ENCODE data around the gene ADTRP. TPM values are rescaled to one million over a fixed set of nuclear protein-coding genes. Genes with fewer than 3 reads are reported as not detected.

ADTRP gene
- total RNA-seq, 3 donors from 2014 or later = 11.6 to 16.6 (median 15.6) TPM

DNA sequence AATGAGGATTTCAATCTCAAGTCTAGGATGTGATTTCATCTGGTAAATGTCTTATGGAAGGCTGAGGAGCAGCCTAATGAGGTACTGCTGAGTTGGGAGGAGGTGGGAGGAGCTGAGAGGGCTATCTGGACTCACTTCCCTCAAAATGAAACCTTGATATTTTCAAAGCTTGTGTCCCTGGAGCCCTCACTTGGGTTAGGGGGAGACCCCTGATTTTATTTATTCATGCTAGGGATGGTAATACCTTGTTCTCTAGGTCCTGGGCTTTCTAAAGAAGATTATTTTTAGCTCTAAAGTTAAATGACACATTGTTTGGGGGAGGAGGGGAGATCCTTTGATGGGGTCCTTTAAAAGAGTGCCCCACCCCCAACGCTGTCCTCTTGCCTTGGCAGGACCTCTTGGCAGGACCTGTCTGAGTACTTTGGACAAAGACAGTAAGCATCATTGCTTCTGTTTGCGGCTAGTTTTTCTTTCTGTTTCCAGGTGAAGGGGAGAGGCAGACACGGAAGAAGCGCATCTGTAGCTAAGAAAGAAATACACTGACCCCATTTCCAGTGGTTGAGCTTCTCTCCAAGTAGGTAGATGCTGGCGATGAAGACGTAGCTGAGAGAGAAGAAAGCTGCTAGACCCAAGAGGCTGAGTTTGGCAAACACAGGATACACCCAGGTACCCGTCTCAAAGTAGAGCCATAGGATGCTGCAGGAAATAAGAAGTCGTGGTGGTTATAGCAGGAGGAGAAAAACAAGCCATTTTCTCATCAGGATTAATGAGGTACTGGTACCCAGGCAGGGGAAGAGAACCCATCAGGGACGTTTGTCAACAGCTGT is 55.6 kb downstream of the ADTRP start:
- Mint-ChIP-seq H3K4me1 (ENCODE audit: low read depth) (peaks cover 72% of the 10 kb centered on the region), H3K4me3 (peak overlapping the region; percentile 83), H3K36me3 (ENCODE audit: insufficient read depth) (peaks cover 46% of the 10 kb centered on the region), H3K9me3 (no peaks in the 10 kb centered on the region), H3K27me3 (ENCODE audit: low read depth) (no peaks in the 10 kb centered on the region)
- DNase-seq (no peak), ATAC-seq (peak; percentile 44 to 49)

DNA sequence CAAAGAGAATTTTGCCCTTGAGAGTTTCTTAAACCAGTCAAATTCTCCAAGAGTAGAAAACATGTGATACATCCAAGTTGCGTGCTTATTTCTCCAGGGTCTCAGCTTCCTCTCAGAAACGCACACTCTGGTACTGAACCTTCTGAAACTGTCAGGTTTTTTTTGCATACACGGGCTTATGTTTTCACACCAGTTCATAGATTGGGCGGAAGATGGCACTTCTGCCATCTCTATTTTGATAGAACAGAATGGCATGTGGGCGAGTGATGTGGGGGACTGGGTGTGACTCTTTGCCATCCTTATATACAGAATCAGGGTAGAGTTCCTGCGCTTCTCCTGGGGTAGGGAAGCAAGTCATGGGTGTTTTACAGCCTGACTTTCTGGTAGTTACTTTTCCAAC is 56.4 kb downstream of the ADTRP start:
- no peaks in the 10 kb centered on the region for H3K27me3 Mint-ChIP-seq (ENCODE audit: low read depth)
- H3K4me3 Mint-ChIP-seq = peak overlapping the region; percentile 83
- H3K36me3 Mint-ChIP-seq (ENCODE audit: insufficient read depth) = peaks cover 50% of the 10 kb centered on the region
- H3K4me1 Mint-ChIP-seq (ENCODE audit: low read depth) = peaks cover 70% of the 10 kb centered on the region
- H3K9me3 Mint-ChIP-seq = no peaks in the 10 kb centered on the region
- DNase-seq (no peak), ATAC-seq (peak; percentile 27 to 52)

DNA sequence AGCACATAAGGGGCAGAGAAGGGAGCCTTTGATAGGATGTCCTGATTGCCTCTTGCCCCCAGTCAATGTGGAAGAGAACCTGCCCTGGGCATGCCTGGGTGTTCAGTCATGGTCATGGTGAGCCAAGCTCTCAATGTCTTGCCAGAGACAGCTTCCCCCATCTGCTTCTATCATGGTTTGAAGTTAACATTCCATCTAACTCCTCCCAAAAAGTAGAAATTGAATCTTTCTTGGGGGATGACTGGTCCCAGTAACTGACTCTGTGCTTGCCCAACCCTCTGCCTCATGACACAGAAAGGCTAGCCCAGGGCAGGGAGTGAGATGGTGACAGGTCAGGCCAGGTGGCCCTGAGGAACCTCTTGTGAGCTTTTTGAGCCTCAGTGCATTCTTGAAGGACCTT is 60.1 kb downstream of the ADTRP start:
- H3K9me3 Mint-ChIP-seq = no peaks in the 10 kb centered on the region
- DNase-seq (no peak), ATAC-seq (no peak)
- H3K4me3 Mint-ChIP-seq = no peak overlapping the region
- H3K4me1 Mint-ChIP-seq (ENCODE audit: low read depth) = peaks cover 68% of the 10 kb centered on the region
- no peaks in the 10 kb centered on the region for H3K27me3 Mint-ChIP-seq (ENCODE audit: low read depth)
- H3K36me3 Mint-ChIP-seq (ENCODE audit: insufficient read depth) = peaks cover 41% of the 10 kb centered on the region

DNA sequence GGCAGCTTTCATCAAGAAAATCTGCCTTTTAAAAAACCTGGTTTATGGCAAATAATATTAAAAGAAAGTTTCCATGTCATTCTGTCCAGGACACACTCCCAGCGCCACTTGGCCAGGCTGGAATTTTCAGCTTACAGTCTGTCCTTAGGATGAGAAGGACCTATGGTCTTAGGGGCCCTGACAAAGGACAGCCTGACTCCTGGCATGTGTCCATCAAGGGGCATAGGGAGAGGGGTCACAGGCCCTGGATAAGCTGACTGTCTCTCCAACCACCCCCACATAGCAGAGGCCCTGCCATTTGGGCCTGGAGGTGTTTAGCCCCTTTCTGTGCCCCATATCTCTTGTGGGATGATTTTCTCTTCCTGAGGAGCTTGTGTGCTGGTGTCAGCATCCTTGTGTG is 60.6 kb downstream of the ADTRP start:
- H3K4me1 Mint-ChIP-seq (ENCODE audit: low read depth) = peaks cover 68% of the 10 kb centered on the region
- H3K9me3 Mint-ChIP-seq = no peaks in the 10 kb centered on the region
- no peak overlapping the region for H3K4me3 Mint-ChIP-seq
- no peak for DNase-seq
- peaks cover 38% of the 10 kb centered on the region for H3K36me3 Mint-ChIP-seq (ENCODE audit: insufficient read depth)
- H3K27me3 Mint-ChIP-seq (ENCODE audit: low read depth) = no peaks in the 10 kb centered on the region
- no peak for ATAC-seq

DNA sequence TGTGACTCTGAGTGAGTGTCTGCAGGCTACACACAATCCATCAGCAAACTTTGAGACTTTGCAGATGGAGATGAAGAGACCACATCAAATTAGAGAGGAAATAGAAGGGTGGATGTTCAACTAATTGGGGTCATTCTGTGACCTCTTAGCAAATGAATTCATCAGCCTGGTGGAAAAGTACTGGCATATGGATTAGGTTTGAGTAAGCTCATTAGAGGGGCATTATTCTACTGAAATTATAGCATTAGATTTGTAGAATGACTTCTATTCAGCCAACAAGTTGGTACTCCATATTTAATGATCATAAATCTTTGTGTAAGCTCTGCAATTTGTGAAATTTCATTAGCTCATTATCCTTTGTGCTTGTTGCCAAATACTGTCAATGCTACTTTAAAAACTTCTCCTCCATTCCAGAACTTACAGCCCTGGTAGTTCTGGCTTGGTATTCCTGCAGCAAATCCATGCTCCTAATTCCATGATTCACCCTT is 63.8 kb downstream of the ADTRP start:
- no peaks in the 10 kb centered on the region for H3K9me3 Mint-ChIP-seq
- H3K36me3 Mint-ChIP-seq (ENCODE audit: insufficient read depth) = peaks cover 23% of the 10 kb centered on the region
- H3K27me3 Mint-ChIP-seq (ENCODE audit: low read depth) = no peaks in the 10 kb centered on the region
- no peak for DNase-seq
- H3K4me1 Mint-ChIP-seq (ENCODE audit: low read depth) = peaks cover 80% of the 10 kb centered on the region
- H3K4me3 Mint-ChIP-seq = peak overlapping the region; percentile 30
- no peak for ATAC-seq

DNA sequence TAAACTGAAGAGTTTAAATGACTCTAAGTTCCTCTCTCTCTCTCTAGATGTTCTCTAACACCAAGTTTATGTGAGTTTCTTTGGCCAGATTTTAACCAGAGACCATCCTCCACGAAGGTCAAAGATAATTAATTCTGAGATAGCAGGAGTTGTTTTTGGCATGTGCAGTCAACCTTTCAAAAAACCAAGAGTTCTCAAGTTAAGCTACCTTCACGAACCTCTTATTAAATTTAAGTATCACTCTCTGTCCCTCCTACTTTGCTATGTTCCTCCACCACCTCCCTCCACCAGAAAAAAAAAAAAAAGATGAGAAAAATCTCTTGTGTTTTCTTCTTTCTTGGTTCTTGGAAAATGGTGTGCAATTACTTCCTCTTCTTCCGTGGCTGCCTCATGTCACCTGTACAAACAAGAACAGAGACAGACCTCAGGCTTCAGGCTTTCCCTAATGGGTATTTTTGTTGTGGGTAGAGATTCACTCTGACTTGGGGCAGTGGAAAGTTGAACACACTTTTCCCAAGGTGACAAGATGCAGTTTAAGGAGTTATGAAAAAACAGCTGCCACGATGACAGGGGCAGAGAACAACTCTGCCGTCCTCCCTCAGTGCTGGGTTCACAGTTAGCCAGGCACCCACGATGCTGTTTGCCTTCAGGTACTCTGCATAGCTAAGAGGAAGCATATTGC is 64.3 kb downstream of the ADTRP start:
- peak; percentile 36 for DNase-seq
- Mint-ChIP-seq H3K36me3 (ENCODE audit: insufficient read depth) (peaks cover 18% of the 10 kb centered on the region), H3K4me3 (peak overlapping the region; percentile 30), H3K9me3 (no peaks in the 10 kb centered on the region), H3K4me1 (ENCODE audit: low read depth) (peaks cover 78% of the 10 kb centered on the region), H3K27me3 (ENCODE audit: low read depth) (no peaks in the 10 kb centered on the region)
- peak; percentile 22 to 39 for ATAC-seq

DNA sequence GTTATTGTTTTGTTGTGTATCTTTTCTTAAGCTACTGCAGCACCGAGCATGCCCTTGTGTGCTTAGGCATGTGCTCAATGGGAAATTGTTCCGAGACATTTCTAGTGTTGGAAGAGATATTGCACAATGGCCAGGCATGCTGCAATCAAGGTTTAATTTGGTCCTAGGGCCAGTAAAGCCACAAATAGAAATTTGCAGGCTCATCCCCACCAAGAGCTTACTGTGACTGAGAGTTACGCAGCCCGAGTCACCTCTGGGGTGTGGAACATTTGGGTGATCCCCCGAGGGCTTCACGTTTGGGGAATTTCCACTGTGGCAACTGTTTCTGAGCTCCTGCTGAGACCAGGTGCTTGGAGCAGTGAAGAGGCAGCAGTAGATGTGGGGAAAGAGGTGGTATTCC is 65.8 kb downstream of the ADTRP start:
- H3K36me3 Mint-ChIP-seq (ENCODE audit: insufficient read depth) = peaks cover 13% of the 10 kb centered on the region
- peaks cover 81% of the 10 kb centered on the region for H3K4me1 Mint-ChIP-seq (ENCODE audit: low read depth)
- ATAC-seq (peak; percentile 33 to 51), DNase-seq (peak; percentile 24)
- H3K9me3 Mint-ChIP-seq = peaks cover 3% of the 10 kb centered on the region
- H3K27me3 Mint-ChIP-seq (ENCODE audit: low read depth) = no peaks in the 10 kb centered on the region
- H3K4me3 Mint-ChIP-seq = peak overlapping the region; percentile 74

DNA sequence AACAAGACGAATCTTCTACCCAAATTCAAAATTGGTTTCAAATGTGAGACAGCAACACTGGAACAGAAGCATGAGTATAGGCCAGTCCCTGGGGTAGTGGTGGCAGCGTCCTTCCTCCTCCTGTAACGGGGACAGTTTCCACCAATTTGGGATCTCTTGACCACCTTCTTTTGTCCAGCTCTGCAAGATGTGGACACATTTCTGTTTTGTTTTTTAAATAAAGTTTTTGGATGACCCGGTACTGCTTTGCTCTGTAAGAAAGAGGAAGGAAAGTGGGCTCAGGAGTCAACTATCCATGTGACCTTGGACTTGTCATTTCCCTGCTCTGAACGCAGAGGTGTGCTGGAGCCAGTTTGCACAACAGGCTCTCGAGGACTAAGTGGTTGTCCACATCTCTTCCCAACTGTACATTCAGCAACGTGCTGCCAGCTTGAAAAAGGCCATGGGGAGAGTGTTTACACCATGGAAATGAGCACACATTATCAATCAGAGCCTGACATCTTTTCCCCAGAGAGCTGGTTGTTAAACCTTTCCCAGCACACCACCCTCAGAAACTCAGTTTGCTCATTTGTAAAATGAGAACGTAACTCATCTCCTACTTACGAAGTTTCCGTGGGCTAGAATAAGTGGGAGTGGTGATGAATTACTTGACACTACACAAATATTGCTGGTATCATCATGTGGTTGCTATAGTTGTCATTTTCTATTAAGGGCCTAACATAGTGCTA is 66.5 kb downstream of the ADTRP start:
- ATAC-seq = peak; percentile 42 to 43
- no peaks in the 10 kb centered on the region for H3K27me3 Mint-ChIP-seq (ENCODE audit: low read depth)
- peaks cover 3% of the 10 kb centered on the region for H3K9me3 Mint-ChIP-seq

DNA sequence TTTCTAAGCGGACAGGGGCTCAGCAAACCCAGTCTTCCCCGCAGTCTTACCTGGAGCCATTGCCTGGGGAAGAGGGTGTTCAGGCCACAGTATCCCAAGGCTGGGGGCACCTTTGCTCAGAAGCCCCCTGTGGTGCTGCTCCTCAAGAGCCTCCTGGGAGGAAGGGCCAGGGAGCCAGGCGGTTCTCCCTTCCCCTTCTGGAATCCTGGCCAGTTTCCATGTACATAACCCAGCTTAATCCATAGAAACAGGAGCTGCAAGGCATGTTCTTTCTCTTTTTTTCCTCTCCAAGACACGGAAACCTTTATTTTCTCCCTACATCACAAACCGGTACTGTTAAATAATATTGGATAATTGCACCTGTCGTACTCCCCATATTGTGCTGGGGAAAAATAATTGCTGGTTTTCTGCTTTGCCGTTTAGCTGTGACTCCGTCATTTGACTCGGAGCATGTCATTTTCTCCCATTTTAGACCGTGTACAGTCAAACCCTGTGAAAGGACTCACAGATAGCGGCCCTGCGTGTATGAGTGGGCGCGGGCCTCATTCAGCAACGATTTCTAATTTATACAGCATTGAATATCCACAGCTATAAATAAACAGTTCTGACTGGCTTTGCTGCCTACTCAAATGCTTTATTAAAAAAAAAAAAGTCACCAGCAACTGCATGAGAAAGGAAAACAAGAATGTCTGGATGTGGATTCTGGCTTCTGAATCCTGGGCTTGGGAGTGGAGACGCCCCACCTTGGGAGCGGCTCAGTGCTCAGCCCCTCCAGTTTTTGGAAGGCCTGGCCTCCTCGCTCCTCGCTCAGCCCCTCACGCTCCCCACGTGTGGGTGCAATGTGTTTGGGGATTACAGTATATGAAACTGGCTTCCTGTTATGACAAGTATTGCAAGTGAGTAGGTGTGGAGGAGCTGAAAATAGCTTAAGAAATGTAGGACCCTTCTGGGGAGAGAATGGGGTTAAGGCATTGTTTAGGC is 67.3 kb downstream of the ADTRP start:
- H3K4me3 Mint-ChIP-seq = peak overlapping the region; percentile 74
- no peaks in the 10 kb centered on the region for H3K27me3 Mint-ChIP-seq (ENCODE audit: low read depth)
- peaks cover 75% of the 10 kb centered on the region for H3K4me1 Mint-ChIP-seq (ENCODE audit: low read depth)
- DNase-seq = peak; percentile 39
- H3K36me3 Mint-ChIP-seq (ENCODE audit: insufficient read depth) = peaks cover 6% of the 10 kb centered on the region
- ATAC-seq = peak; percentile 67 to 68
- peaks cover 3% of the 10 kb centered on the region for H3K9me3 Mint-ChIP-seq

More for the DNA sequence above, 66.5 kb downstream of the ADTRP start:
- H3K36me3 Mint-ChIP-seq (ENCODE audit: insufficient read depth) = peaks cover 8% of the 10 kb centered on the region
- DNase-seq = no peak
- peak overlapping the region; percentile 74 for H3K4me3 Mint-ChIP-seq
- peaks cover 77% of the 10 kb centered on the region for H3K4me1 Mint-ChIP-seq (ENCODE audit: low read depth)

DNA sequence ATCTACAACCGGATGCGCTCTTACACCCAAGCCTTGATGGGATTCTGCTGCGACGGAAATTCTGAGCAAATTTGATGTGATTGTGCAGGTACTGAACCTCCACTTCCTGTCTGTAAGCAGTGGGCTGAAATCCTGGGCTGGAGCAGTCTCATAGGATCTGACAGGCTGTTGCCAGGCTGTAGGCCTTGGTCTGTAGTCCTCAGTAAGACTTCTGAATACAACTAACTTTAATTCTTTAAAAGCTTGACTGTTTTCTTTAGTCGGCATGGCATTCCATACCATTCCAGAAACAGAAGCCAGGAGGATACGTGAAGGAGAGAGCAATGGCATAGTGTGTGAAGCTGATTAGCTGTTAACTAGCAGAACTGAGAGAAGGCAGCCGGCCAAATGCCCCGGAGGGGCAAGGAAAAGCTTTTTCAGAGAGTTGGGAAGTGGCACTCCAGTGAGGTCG is 68.3 kb downstream of the ADTRP start:
- peak overlapping the region; percentile 74 for H3K4me3 Mint-ChIP-seq
- no peaks in the 10 kb centered on the region for H3K27me3 Mint-ChIP-seq (ENCODE audit: low read depth)
- H3K4me1 Mint-ChIP-seq (ENCODE audit: low read depth) = peaks cover 71% of the 10 kb centered on the region
- peaks cover 3% of the 10 kb centered on the region for H3K9me3 Mint-ChIP-seq
- ATAC-seq = peak in 1 of 2 donors; percentile 7
- peak; percentile 57 for DNase-seq
- H3K36me3 Mint-ChIP-seq (ENCODE audit: insufficient read depth) = peaks cover 1% of the 10 kb centered on the region

DNA sequence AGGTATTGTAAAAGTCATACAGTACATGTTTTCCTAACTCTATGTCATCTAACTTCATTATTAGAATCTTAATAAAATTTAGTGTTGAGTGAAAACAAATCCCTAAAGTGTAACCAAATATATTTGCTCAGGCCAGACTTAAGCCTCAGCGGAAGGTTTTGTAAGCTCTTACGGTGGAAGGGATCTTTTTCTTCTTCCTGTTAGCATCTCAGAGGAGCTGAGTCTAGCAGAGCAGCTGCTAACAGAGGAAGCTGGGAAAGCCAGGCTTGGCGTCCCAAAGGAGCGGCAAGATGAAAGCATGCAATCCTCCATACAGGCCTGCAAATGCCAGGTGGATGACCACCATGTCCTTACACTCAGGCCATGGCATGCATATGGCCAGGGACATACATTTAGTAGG is 72.4 kb downstream of the ADTRP start:
- H3K4me3 Mint-ChIP-seq = no peak overlapping the region
- ATAC-seq (no peak), DNase-seq (no peak)
- peaks cover 3% of the 10 kb centered on the region for H3K9me3 Mint-ChIP-seq
- no peaks in the 10 kb centered on the region for H3K27me3 Mint-ChIP-seq (ENCODE audit: low read depth)
- H3K4me1 Mint-ChIP-seq (ENCODE audit: low read depth) = peaks cover 47% of the 10 kb centered on the region
- no peaks in the 10 kb centered on the region for H3K36me3 Mint-ChIP-seq (ENCODE audit: insufficient read depth)

DNA sequence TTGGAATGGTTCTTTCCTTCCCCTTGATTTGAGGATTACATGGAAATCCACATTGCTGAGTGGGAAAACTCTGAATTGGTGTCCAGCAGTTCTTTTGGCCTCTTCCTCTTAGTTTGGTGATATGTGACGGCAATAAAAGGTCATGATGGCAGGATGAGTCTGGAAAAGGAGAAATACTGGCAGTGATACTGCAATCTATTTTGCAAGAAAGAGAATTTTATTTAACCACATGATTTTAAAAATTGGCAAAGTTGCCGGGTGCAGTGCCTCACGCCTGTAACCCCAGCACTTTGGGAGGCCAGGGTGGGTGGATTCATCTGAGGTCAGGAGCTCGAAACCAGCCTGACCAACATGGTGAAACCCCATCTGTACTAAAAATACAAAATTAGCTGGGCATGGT is 73.1 kb downstream of the ADTRP start:
- ATAC-seq = no peak
- peaks cover 41% of the 10 kb centered on the region for H3K4me1 Mint-ChIP-seq (ENCODE audit: low read depth)

DNA sequence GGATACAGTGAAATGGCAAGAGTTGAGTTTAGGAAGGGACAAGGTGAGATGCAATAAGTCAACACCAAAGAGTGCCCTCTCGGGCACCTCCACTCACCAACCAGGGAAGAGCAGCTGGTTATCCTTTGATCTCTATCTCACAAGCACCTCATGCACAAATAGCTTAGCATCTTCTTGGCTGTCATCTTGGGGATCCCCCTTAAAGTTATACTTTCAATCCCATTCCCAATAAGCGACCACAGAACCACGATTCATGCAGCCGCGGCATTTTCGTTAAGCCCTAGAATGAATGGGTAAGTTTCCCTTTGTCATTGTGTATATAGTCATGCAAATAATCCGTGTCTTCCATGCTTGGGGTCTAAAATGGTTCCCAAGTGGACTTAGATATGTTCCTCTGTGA is 73.5 kb downstream of the ADTRP start:
- H3K4me1 Mint-ChIP-seq (ENCODE audit: low read depth) = peaks cover 38% of the 10 kb centered on the region
- H3K27me3 Mint-ChIP-seq (ENCODE audit: low read depth) = no peaks in the 10 kb centered on the region
- H3K36me3 Mint-ChIP-seq (ENCODE audit: insufficient read depth) = no peaks in the 10 kb centered on the region
- peaks cover 3% of the 10 kb centered on the region for H3K9me3 Mint-ChIP-seq
- no peak for DNase-seq
- no peak overlapping the region for H3K4me3 Mint-ChIP-seq
- ATAC-seq = peak; percentile 33 to 69

More for the DNA sequence above, 73.1 kb downstream of the ADTRP start:
- Mint-ChIP-seq H3K9me3 (peaks cover 3% of the 10 kb centered on the region), H3K36me3 (ENCODE audit: insufficient read depth) (no peaks in the 10 kb centered on the region), H3K4me3 (no peak overlapping the region), H3K27me3 (ENCODE audit: low read depth) (no peaks in the 10 kb centered on the region)
- no peak for DNase-seq

Data from activated T-cell treated with anti-CD3 and anti-CD28 coated beads, Interleukin-2, amount 50 U/mL, for 4 hours (primary cell).